Measurements from ENCODE around the gene TBC1D22B.
"Not testable (repeated sequence)": the region's sequence is repeated elsewhere in the genome, so short reads cannot be mapped to it uniquely, and the experiment has no call there.

The TBC1D22B gene

GRCh38 chr6:37324131-37325033, 66.8 kb downstream of the TBC1D22B start:
- no peak for DNase-seq

GRCh38 chr6:37330345-37330744, 72.8 kb downstream of the TBC1D22B start:
- not testable (repeated sequence) for DNase-seq

GRCh38 chr6:37331047-37331446, 73.5 kb downstream of the TBC1D22B start:
- DNase-seq = no peak

GRCh38 chr6:37332894-37333293, 75.3 kb downstream of the TBC1D22B start:
- DNase-seq = no peak

- DNase-seq = no peak
Observed at GRCh38 chr6:37334047-37334446, 76.5 kb downstream of the TBC1D22B start.

- DNase-seq = not testable (repeated sequence)
Observed at GRCh38 chr6:37338317-37338716, 80.7 kb downstream of the TBC1D22B start.

GRCh38 chr6:37338745-37339255, 81.2 kb downstream of the TBC1D22B start:
- DNase-seq = no peak

GRCh38 chr6:37339741-37340638, 82.4 kb downstream of the TBC1D22B start:
- no peak for DNase-seq

- DNase-seq = no peak
Observed at GRCh38 chr6:37340639-37340943, 83.0 kb downstream of the TBC1D22B start.

GRCh38 chr6:37343248-37343647, 85.7 kb downstream of the TBC1D22B start:
- no peak for DNase-seq

GRCh38 chr6:37344308-37344707, 86.7 kb downstream of the TBC1D22B start:
- no peak for DNase-seq

GRCh38 chr6:37345804-37346203, 88.2 kb downstream of the TBC1D22B start:
- DNase-seq = not testable (repeated sequence)

- no peak for DNase-seq
Observed at GRCh38 chr6:37347177-37347576, 89.6 kb downstream of the TBC1D22B start.

GRCh38 chr6:37347670-37348111, 90.1 kb downstream of the TBC1D22B start:
- DNase-seq = peak; percentile 78

- DNase-seq = no peak
Observed at GRCh38 chr6:37351027-37351426, 93.5 kb downstream of the TBC1D22B start.

GRCh38 chr6:37352384-37352783, 94.8 kb downstream of the TBC1D22B start:
- DNase-seq = no peak

- peak; percentile 91 for DNase-seq
Observed at GRCh38 chr6:37353761-37354525, 96.4 kb downstream of the TBC1D22B start, which contains the start of gene RNF8. Gene RNF8 (plus strand): TSS chr6:37353983. CDS start chr6:37354165, 182 bp downstream.

GRCh38 chr6:37354526-37355384, 97.2 kb downstream of the TBC1D22B start:
- DNase-seq = no peak

- DNase-seq = no peak
Observed at GRCh38 chr6:37357288-37357687, 99.7 kb downstream of the TBC1D22B start.

GRCh38 chr6:37357860-37358259, 100.3 kb downstream of the TBC1D22B start:
- no peak for DNase-seq

- DNase-seq = no peak
Observed at GRCh38 chr6:37359039-37359438, 101.5 kb downstream of the TBC1D22B start.

Data from DMS79 (cell line).